K562 (cell line): ENCODE measurements around the gene MYOM3. TPM values are rescaled to one million over a fixed set of nuclear protein-coding genes. Genes with fewer than 3 reads are reported as not detected.

Source experiments
- ATAC-seq: fragments of 200-7000 bp; cut with Tn5 transposase; 3 replicates; pipeline ENCODE4 v1.9.1; 2020; ENCODE audit warnings: moderate library complexity
- BruUV-seq: library from RNA; stranded (reverse); fragments of 400-500 nt; replicated peaks from 2 replicates; lab custom pipeline; 2021; lab: Mats Ljungman, UMichigan
- CTCF ChIA-PET: fragments of 300-600 bp; formaldehyde crosslinking; extraction: SDS; loops from one replicate; lab custom pipeline; 2021; ENCODE audit warnings: low intra/inter-chr PET ratio; lab: Yijun Ruan, JAX
- POLR2A ChIA-PET: fragments of 300-600, 350-650 bp; sonication (Branson Sonifier 250); formaldehyde crosslinking; extraction: SDS; loops from one replicate; lab custom pipeline; 2021; ENCODE audit warnings: antibody characterized with exemption, inconsistent platforms; lab: Yijun Ruan, JAX
- DNase-seq, 4 experiments: peaks; one replicate each; pipeline versions ENCODE4 v3.0.0 to v3.0.0-alpha.2; 2011 to 2018; ENCODE audit warnings: low spot score in 3 of 4, mixed read lengths in 3 of 4; ENCODE audit errors: extremely low read depth in 1 of 4
- FAIRE-seq: peaks from 2 replicates; lab custom pipeline; 2011; peaks lifted over from hg19 to GRCh38; lab: Jason Lieb, UNC
- H2AFZ ChIP-seq: 2 replicates; pipeline ENCODE4 v1.6.0; 2011; ENCODE audit warnings: low read depth, low read length, control low read depth, inconsistent platforms
- H3K27ac ChIP-seq: fragments of 200-600 bp; 3 replicates; pipeline ENCODE4 v1.8.0; 2011; ENCODE audit warnings: low read depth, mild to moderate bottlenecking, control low read depth, inconsistent platforms, low read length, moderate library complexity, mixed read lengths; ENCODE audit errors: extremely low read depth
- H3K27me3 ChIP-seq, 2 experiments: fragments of 300-600 bp in 1 of 2; 2 replicates in 1 of 2; 3 replicates in 1 of 2; pipeline versions ENCODE4 v1.6.0 to v1.8.0; 2011; ENCODE audit warnings: inconsistent platforms in 2 of 2, low read length in 2 of 2, mild to moderate bottlenecking in 1 of 2, mixed read lengths in 1 of 2, moderate library complexity in 1 of 2; ENCODE audit not compliant: control insufficient read depth in 2 of 2, insufficient read depth in 2 of 2
- H3K36me3 ChIP-seq: fragments of 300-600 bp; 3 replicates; pipeline ENCODE4 v1.8.0; 2011; ENCODE audit warnings: mild to moderate bottlenecking, low read length, inconsistent platforms; ENCODE audit not compliant: control insufficient read depth, insufficient read depth
- H3K4me1 ChIP-seq, 2 experiments: fragments of 200-600 bp in 1 of 2; replicated peaks in 1 of 2; 2 replicates in 1 of 2; 3 replicates in 1 of 2; pipeline versions ENCODE4 v1.5.1 to v1.8.0; 2011; ENCODE audit warnings: inconsistent platforms in 2 of 2, low read length in 2 of 2, mild to moderate bottlenecking in 1 of 2, mixed read lengths in 1 of 2, moderate library complexity in 1 of 2; ENCODE audit not compliant: control insufficient read depth in 2 of 2, insufficient read depth in 2 of 2
- H3K4me2 ChIP-seq: 2 replicates; pipeline ENCODE4 v1.6.1; 2011; ENCODE audit warnings: low read length, control low read depth, inconsistent platforms, mixed read lengths; ENCODE audit not compliant: insufficient read depth
- H3K4me3 ChIP-seq: fragments of 200-600 bp; sonication (generic), shearing (Covaris generic); 2 replicates; pipeline ENCODE4 v1.5.1; 2016; ENCODE audit warnings: control low read depth, inconsistent platforms
- H3K79me2 ChIP-seq: fragments of 200-600 bp; 3 replicates; pipeline ENCODE4 v1.8.0; 2011; ENCODE audit warnings: low read length, inconsistent platforms; ENCODE audit not compliant: control insufficient read depth, insufficient read depth
- H3K9ac ChIP-seq, 2 experiments: 2 replicates each; pipeline versions ENCODE4 v1.6.0 to v1.6.1; 2011; ENCODE audit warnings: low read depth in 2 of 2, low read length in 2 of 2, control low read depth in 1 of 2, inconsistent platforms in 1 of 2, mild to moderate bottlenecking in 1 of 2, mixed read lengths in 1 of 2; ENCODE audit not compliant: insufficient read depth in 1 of 2
- H3K9me1 ChIP-seq: one replicate; pipeline ENCODE4 v1.6.0; 2011; ENCODE audit warnings: inconsistent platforms, mild to moderate bottlenecking, low read length, moderate library complexity; ENCODE audit not compliant: control insufficient read depth, insufficient read depth
- H3K9me3 ChIP-seq: replicated peaks from 2 replicates; pipeline ENCODE4 v1.5.1; 2011; ENCODE audit warnings: low read depth, low read length, inconsistent platforms; ENCODE audit not compliant: control insufficient read depth, insufficient read depth
- H4K20me1 ChIP-seq: replicated peaks from 2 replicates; pipeline ENCODE4 v1.6.1; 2011; ENCODE audit warnings: low read length, inconsistent platforms, mixed read lengths; ENCODE audit not compliant: control insufficient read depth, insufficient read depth
- ELF1 ChIP-seq: fragments of 200-800 bp; sonication (Bioruptor generic); IDR thresholded peaks from 2 replicates; pipeline ENCODE4 v1.6.1; 2016; ENCODE audit warnings: missing genetic modification characterization, missing compliant biosample characterization
- GTF2A2 ChIP-seq: IDR thresholded peaks from 2 replicates; pipeline ENCODE4 v1.6.1; 2016; ENCODE audit warnings: mild to moderate bottlenecking, missing genetic modification characterization, missing compliant biosample characterization
- MYC ChIP-seq, 2 experiments: fragments of 250-450 bp in 1 of 2; sonication (Bioruptor Pico) in 1 of 2; IDR thresholded peaks; 2 replicates each; pipeline versions ENCODE4 v1.5.1 to v1.6.1; 2012 to 2021; ENCODE audit warnings: low read depth in 2 of 2, borderline replicate concordance in 1 of 2, improper control_type of control experiment in 1 of 2, low read length in 1 of 2, mild to moderate bottlenecking in 1 of 2, moderate library complexity in 1 of 2
- PHF8 ChIP-seq: fragments of 200-600 bp; sonication (generic); IDR thresholded peaks from 2 replicates; pipeline ENCODE4 v1.6.1; 2012; ENCODE audit warnings: mixed run types, mild to moderate bottlenecking, inconsistent platforms, low read length, moderate library complexity, borderline replicate concordance
- TSC22D4 ChIP-seq: fragments of 450-650 bp; IDR thresholded peaks from 2 replicates; pipeline ENCODE4 v1.6.1; 2016; ENCODE audit warnings: missing genetic modification characterization, missing biosample characterization, control low read depth
- ZNF41 ChIP-seq: fragments of 250-450 bp; sonication (Bioruptor Pico); conservative IDR thresholded peaks from 2 replicates; pipeline ENCODE4 v1.4.0; 2020; ENCODE audit warnings: mild to moderate bottlenecking
- WGBS: fragments of 100-300 bp; shearing (Covaris generic); methylation state at CpG from one replicate; pipeline ENCODE4 v1.1.6; 2016; ENCODE audit warnings: low coverage, mixed read lengths; ENCODE audit not compliant: insufficient coverage; ENCODE audit errors: missing lambda C conversion rate; 5-methylcytosine and 5-hydroxymethylcytosine counted together
- in situ Hi-C: fragments of 300-500 bp; cut with MboI; formaldehyde crosslinking; loops from 4 replicates; pipeline ENCODE4 v1.15.0; 2018; ENCODE audit warnings: inconsistent platforms, mixed read lengths
- intact Hi-C: fragments of 100-400 bp; cut with micrococcal nuclease; formaldehyde crosslinking; loops from 2 replicates; pipeline ENCODE4 v1.14.2; 2022
- polyA plus RNA-seq, 8 experiments: library from polyadenylated mRNA; depleted of rRNA in 4 of 8; stranded (reverse) in 5 of 8; unstranded in 3 of 8; fragments of >200 nt; fragmentation: Nextera tagmentation in 2 of 8; fragmentation: Illumina TruSeq in 1 of 8; extraction: Ambion mirVana in 2 of 8; extraction: Trizol in 1 of 8; gene quantifications; 2 replicates each; pipeline versions ENCODE4 v1.2.1 to v1.2.3, GENCODE V29; 2011 to 2014; ENCODE audit warnings: inconsistent platforms in 1 of 8, missing spikeins in 1 of 8
- total RNA-seq, 7 experiments: library from RNA; depleted of rRNA in 6 of 7; stranded (reverse); fragments of >200 nt in 6 of 7; fragmentation: Illumina TruSeq in 2 of 7; extraction: Trizol in 2 of 7; gene quantifications; 2 replicates each; pipeline versions ENCODE4 v1.2.1 to v1.2.3, GENCODE V29; 2011 to 2021; ENCODE audit warnings: low replicate concordance in 1 of 7
- TF ChIP-seq, protein P1 (sequence below): fragments of 250-450 bp; sonication (Bioruptor Pico); IDR thresholded peaks from 2 replicates; pipeline ENCODE4 v1.5.0; 2021; ENCODE audit warnings: mild to moderate bottlenecking, borderline replicate concordance
- TF ChIP-seq, protein P2 (sequence below): fragments of 450-650 bp; IDR thresholded peaks from 2 replicates; pipeline ENCODE4 v1.6.1; 2018; ENCODE audit warnings: mild to moderate bottlenecking, low read depth; ENCODE audit not compliant: partially characterized antibody
- TF ChIP-seq, protein P3 (sequence below), 2 experiments: fragments of 450-650 bp in 1 of 2; IDR thresholded peaks; 2 replicates each; pipeline ENCODE4 v1.6.1; 2011 to 2017; ENCODE audit warnings: low read depth in 2 of 2, antibody characterized with exemption in 1 of 2, borderline replicate concordance in 1 of 2, low read length in 1 of 2, mild to moderate bottlenecking in 1 of 2, mixed read lengths in 1 of 2; ENCODE audit not compliant: control insufficient read depth in 1 of 2

MYOM3 gene
- total and polyA plus RNA-seq, 9 of the 15 experiments (the other 6 are each of a cell fraction or from before 2014, with no cell fraction given) = 0.01 TPM; not detected in 8

DNA sequence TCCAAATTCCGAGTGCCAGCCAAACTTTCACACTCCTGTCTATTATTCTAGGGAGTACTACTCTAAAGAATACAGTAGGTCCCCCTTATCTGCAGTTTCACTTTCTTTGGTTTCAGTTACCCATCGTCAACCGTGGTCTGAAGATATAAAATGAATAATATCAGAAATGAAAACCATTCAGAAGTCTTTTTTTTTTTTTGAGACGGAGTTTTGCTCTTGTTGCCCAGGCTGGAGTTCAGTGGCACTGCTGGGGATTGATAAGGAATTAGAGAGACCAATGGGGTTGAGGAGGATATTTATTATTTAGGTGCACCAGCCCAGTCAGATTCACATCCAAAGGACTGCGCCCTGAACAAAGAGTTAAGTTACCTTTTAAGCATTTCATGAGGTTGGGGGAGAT, 79.0 kb downstream of the MYOM3 start:
- no peak overlapping the region for H3K9ac ChIP-seq
- H2AFZ ChIP-seq = no peak overlapping the region
- intact Hi-C loops (no loop called here), in situ Hi-C loops (no loop called here)
- no peaks in the 10 kb centered on the region for H3K9me1 ChIP-seq
- H3K27ac ChIP-seq = no peak overlapping the region
- no peaks in the 10 kb centered on the region for H3K36me3 ChIP-seq
- peaks cover 8 to 9% of the 10 kb centered on the region in 2 experiments; a peak in 3 of 5 replicates for H3K27me3 ChIP-seq
- H3K4me2 ChIP-seq = no peak overlapping the region; the same call in 1 of the 2 replicates
- DNase-seq = no peak
- POLR2A ChIA-PET = no interaction called here
- CTCF ChIA-PET = no interaction called here
- H3K79me2 ChIP-seq = no peaks in the 10 kb centered on the region
- no peak overlapping the region for H3K4me3 ChIP-seq
- no peaks in the 10 kb centered on the region for H4K20me1 ChIP-seq
- no peaks in the 10 kb centered on the region for H3K9me3 ChIP-seq
- TF ChIP-seq, protein P1, sequence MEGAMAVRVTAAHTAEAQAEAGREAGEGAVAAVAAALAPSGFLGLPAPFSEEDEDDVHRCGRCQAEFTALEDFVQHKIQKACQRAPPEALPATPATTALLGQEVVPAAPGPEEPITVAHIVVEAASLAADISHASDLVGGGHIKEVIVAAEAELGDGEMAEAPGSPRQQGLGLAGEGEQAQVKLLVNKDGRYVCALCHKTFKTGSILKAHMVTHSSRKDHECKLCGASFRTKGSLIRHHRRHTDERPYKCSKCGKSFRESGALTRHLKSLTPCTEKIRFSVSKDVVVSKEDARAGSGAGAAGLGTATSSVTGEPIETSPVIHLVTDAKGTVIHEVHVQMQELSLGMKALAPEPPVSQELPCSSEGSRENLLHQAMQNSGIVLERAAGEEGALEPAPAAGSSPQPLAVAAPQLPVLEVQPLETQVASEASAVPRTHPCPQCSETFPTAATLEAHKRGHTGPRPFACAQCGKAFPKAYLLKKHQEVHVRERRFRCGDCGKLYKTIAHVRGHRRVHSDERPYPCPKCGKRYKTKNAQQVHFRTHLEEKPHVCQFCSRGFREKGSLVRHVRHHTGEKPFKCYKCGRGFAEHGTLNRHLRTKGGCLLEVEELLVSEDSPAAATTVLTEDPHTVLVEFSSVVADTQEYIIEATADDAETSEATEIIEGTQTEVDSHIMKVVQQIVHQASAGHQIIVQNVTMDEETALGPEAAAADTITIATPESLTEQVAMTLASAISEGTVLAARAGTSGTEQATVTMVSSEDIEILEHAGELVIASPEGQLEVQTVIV = no peak
- TF ChIP-seq GTF2A2 (no peak), PHF8 (no peak), ZNF41 (CRISPR knock-in tag) (no peak), TSC22D4 (no peak), MYC (IDR thresholded peaks at IDR 0.05; ENCODE audit: low read depth, low read length) (no peak), MYC (CRISPR knock-in tag; IDR thresholded peaks at IDR 0.05; ENCODE audit: borderline replicate concordance, low read depth) (no peak), ELF1 (no peak)
- TF ChIP-seq, protein P2, sequence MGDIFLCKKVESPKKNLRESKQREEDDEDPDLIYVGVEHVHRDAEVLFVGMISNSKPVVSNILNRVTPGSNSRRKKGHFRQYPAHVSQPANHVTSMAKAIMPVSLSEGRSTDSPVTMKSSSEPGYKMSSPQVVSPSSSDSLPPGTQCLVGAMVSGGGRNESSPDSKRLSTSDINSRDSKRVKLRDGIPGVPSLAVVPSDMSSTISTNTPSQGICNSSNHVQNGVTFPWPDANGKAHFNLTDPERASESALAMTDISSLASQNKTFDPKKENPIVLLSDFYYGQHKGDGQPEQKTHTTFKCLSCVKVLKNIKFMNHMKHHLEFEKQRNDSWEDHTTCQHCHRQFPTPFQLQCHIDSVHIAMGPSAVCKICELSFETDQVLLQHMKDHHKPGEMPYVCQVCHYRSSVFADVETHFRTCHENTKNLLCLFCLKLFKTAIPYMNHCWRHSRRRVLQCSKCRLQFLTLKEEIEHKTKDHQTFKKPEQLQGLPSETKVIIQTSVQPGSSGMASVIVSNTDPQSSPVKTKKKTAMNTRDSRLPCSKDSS = no peak
- TF ChIP-seq, protein P3, sequence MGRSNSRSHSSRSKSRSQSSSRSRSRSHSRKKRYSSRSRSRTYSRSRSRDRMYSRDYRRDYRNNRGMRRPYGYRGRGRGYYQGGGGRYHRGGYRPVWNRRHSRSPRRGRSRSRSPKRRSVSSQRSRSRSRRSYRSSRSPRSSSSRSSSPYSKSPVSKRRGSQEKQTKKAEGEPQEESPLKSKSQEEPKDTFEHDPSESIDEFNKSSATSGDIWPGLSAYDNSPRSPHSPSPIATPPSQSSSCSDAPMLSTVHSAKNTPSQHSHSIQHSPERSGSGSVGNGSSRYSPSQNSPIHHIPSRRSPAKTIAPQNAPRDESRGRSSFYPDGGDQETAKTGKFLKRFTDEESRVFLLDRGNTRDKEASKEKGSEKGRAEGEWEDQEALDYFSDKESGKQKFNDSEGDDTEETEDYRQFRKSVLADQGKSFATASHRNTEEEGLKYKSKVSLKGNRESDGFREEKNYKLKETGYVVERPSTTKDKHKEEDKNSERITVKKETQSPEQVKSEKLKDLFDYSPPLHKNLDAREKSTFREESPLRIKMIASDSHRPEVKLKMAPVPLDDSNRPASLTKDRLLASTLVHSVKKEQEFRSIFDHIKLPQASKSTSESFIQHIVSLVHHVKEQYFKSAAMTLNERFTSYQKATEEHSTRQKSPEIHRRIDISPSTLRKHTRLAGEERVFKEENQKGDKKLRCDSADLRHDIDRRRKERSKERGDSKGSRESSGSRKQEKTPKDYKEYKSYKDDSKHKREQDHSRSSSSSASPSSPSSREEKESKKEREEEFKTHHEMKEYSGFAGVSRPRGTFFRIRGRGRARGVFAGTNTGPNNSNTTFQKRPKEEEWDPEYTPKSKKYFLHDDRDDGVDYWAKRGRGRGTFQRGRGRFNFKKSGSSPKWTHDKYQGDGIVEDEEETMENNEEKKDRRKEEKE (IDR thresholded peaks at IDR 0.05; ENCODE audit: borderline replicate concordance in 1 of 2, control insufficient read depth in 1 of 2, low read depth in 2 of 2, low read length in 1 of 2) = no peak
- no peak for FAIRE-seq
- H3K4me1 ChIP-seq = peaks cover 0 to 3% of the 10 kb centered on the region in 2 experiments; a peak in 1 of 5 replicates
- WGBS = 10% methylated on average over 5 of the region's 5 CpGs
- ATAC-seq = no peak
- no TSS peak for BruUV-seq
